ENCODE measurements around the gene ETV6. TPM values are rescaled to one million over a fixed set of nuclear protein-coding genes. Genes with fewer than 3 reads are reported as not detected.

The ETV6 gene
- total and polyA plus RNA-seq, 2 experiments from 2014 or later, result 9.1 to 11.9 TPM

DNA sequence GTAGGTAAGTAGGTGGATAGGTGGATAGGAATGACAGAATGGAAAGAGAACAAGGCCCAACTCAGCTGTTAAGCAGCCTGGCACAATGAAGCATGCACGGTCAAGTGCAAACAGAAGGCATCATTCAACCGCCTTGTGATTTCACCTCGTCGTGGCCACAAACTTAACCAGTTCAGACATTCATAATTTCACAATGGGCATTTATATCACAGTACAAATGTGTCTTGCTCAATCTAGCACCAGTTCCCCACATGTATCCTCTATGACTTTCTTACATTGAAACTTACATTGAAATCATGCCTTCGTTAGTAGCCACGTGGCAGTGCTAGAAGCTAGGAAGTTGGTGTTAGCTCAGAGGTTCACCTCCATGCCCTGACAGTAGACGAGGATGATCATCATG is 207.5 kb downstream of the ETV6 start:
- no peak overlapping the region for H3K27ac ChIP-seq
- H3K4me3 ChIP-seq, result no peak overlapping the region
- DNase-seq (ENCODE audit: low read depth in 1 of 2, low spot score in 1 of 2), result peak in 1 of 2 donors; percentile 21
- H3K27me3 ChIP-seq, result no peaks in the 10 kb centered on the region
- peaks cover 27% of the 10 kb centered on the region for H3K4me1 ChIP-seq (ENCODE audit: low read depth)
- TF ChIP-seq CTCF (IDR thresholded peaks at IDR 0.05; ENCODE audit: low read depth, low read length), result no peak
- H3K9me3 ChIP-seq (ENCODE audit: low read depth), result no peaks in the 10 kb centered on the region
- H3K36me3 ChIP-seq, result no peaks in the 10 kb centered on the region

- TF ChIP-seq CTCF (IDR thresholded peaks at IDR 0.05; ENCODE audit: low read depth, low read length), result no peak
- Histone ChIP-seq H3K36me3 (no peaks in the 10 kb centered on the region), H3K27me3 (no peaks in the 10 kb centered on the region), H3K27ac (peak overlapping the region; percentile 71), H3K4me3 (no peak overlapping the region), H3K9me3 (ENCODE audit: low read depth) (no peaks in the 10 kb centered on the region), H3K4me1 (ENCODE audit: low read depth) (peaks cover 41% of the 10 kb centered on the region)
- DNase-seq (ENCODE audit: low read depth in 1 of 2, low spot score in 1 of 2), result no peak
These were observed 210.4 kb downstream of the ETV6 start for GRCh38 chr12:11859705-11860425.

- peak in 1 of 2 donors; percentile 94 for DNase-seq (ENCODE audit: low read depth in 1 of 2, low spot score in 1 of 2)
- H3K27ac ChIP-seq, result peak overlapping the region; percentile 71
- H3K9me3 ChIP-seq (ENCODE audit: low read depth), result no peaks in the 10 kb centered on the region
- H3K4me3 ChIP-seq, result no peak overlapping the region
- peaks cover 31% of the 10 kb centered on the region for H3K4me1 ChIP-seq (ENCODE audit: low read depth)
- no peaks in the 10 kb centered on the region for H3K36me3 ChIP-seq
- no peak for TF ChIP-seq CTCF (IDR thresholded peaks at IDR 0.05; ENCODE audit: low read depth, low read length)
- no peaks in the 10 kb centered on the region for H3K27me3 ChIP-seq
These were observed 211.8 kb downstream of the ETV6 start for GRCh38 chr12:11861155-11861863.

DNA sequence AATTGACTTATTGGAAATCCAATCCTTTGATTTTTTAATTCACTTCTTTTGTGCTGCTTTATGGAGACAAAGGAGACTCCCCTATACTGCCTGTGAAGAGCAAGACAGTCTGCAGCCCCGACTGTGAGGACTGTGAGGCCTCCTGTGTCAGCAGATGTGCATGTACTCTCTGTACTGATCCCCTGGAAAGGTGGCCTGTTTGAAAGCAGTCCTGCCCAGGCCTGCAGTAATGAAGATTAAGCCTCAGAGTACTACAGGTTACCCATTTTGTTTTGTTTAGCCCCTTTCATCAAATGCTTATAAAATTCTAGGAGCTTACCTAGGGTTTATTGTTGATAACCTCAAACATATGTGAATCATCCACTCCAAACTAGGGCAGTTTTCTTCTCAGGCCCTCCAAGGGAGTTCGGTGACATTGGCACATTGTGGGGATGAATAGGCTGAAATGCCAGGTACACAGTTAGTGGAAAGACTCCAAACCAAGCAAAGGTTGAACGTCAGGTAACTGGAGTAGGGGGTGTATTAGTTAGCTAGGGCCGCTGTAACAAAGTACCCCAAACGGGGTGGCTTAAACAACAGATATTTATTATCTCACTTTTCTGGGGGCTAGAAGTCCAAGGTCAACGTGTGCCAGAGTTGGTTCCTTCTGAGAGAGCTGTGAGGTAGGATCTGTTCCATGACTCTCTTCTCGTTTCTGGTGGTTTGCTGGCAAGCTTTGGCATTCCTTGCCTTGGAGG is 212.6 kb downstream of the ETV6 start:
- Histone ChIP-seq H3K27ac (peak overlapping the region; percentile 36), H3K27me3 (no peaks in the 10 kb centered on the region)
- no peak for TF ChIP-seq CTCF (IDR thresholded peaks at IDR 0.05; ENCODE audit: low read depth, low read length)

DNA sequence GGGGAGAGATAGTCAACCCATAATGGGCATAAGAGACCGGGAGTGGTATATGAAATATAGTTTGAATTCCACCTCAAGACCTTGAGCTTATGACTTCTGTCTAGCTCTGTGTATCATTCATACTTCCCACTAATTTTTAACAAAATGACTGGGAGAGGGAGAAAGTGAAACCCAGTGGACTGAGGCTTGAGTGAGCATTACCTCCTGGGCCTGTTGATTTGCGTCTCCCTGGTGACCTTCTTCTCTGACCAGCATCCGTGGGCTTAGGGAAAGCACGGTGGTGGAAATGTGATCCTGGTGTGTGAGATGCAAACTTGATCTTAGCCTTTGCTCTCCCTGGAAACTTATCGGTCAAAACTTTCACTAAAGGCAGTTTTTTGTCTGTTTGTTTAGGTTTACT is 213.3 kb downstream of the ETV6 start:
- Histone ChIP-seq H3K36me3 (no peaks in the 10 kb centered on the region), H3K9me3 (ENCODE audit: low read depth) (no peaks in the 10 kb centered on the region), H3K4me3 (no peak overlapping the region), H3K4me1 (ENCODE audit: low read depth) (peaks cover 31% of the 10 kb centered on the region), H3K27ac (no peak overlapping the region), H3K27me3 (no peaks in the 10 kb centered on the region)
- peak in 1 of 2 donors; percentile 65 for DNase-seq (ENCODE audit: low read depth in 1 of 2, low spot score in 1 of 2)
- TF ChIP-seq CTCF (IDR thresholded peaks at IDR 0.05; ENCODE audit: low read depth, low read length), result no peak

More for the DNA sequence above, 212.6 kb downstream of the ETV6 start:
- no peak for DNase-seq (ENCODE audit: low read depth in 1 of 2, low spot score in 1 of 2)
- no peaks in the 10 kb centered on the region for H3K9me3 ChIP-seq (ENCODE audit: low read depth)
- no peak overlapping the region for H3K4me3 ChIP-seq
- H3K36me3 ChIP-seq, result no peaks in the 10 kb centered on the region
- H3K4me1 ChIP-seq (ENCODE audit: low read depth), result peaks cover 31% of the 10 kb centered on the region

Measured in cardiac muscle cell (in vitro differentiated cells and primary cell).